ENCODE data around the gene CHRM1.
A peak's percentile ranks its signal among the peaks of the same experiment; 100 is the strongest.

Gene CHRM1

GRCh38 chr11:62925745-62926679, 4.8 kb upstream of the CHRM1 start:
- DNase-seq: no peak

GRCh38 chr11:62925308-62925707, 4.1 kb upstream of the CHRM1 start:
- no peak for DNase-seq

- peak; percentile 25 for DNase-seq
Measured at GRCh38 chr11:62923601-62924411, 2.6 kb upstream of the CHRM1 start.

- peak; percentile 41 for DNase-seq
Measured at GRCh38 chr11:62922653-62923431, 1.7 kb upstream of the CHRM1 start.

GRCh38 chr11:62922189-62922589, 1.0 kb upstream of the CHRM1 start:
- no peak for DNase-seq

GRCh38 chr11:62921573-62922188, 518 bp upstream of the CHRM1 start:
- DNase-seq: no peak

GRCh38 chr11:62919898-62920640, 1.1 kb downstream of the CHRM1 start:
- no peak for DNase-seq

- no peak for DNase-seq
Measured at GRCh38 chr11:62919476-62919875, 1.7 kb downstream of the CHRM1 start.

- no peak for DNase-seq
Measured at GRCh38 chr11:62918531-62918930, 2.6 kb downstream of the CHRM1 start.

GRCh38 chr11:62917906-62918502, 3.2 kb downstream of the CHRM1 start:
- no peak for DNase-seq

- no peak for DNase-seq
Measured at GRCh38 chr11:62914416-62914815, 6.7 kb downstream of the CHRM1 start.

- no peak for DNase-seq
Measured at GRCh38 chr11:62912268-62912667, 8.9 kb downstream of the CHRM1 start.

- DNase-seq: no peak
Measured at GRCh38 chr11:62911137-62912130, 9.7 kb downstream of the CHRM1 start.

- DNase-seq: no peak
Measured at GRCh38 chr11:62910141-62910882, 10.9 kb downstream of the CHRM1 start.

GRCh38 chr11:62909107-62909894, 11.9 kb downstream of the CHRM1 start:
- DNase-seq: no peak

GRCh38 chr11:62908468-62909072, 12.6 kb downstream of the CHRM1 start:
- DNase-seq: no peak

GRCh38 chr11:62905927-62906531, 15.1 kb downstream of the CHRM1 start:
- DNase-seq: peak; percentile 78

- DNase-seq: no peak
Measured at GRCh38 chr11:62905296-62905695, 15.9 kb downstream of the CHRM1 start.

Data from stimulated activated CD4-positive, alpha-beta T cell treated with anti-CD3 and anti-CD28 coated beads, Interleukin-4, amount 100 ng/mL, for 1 hour (primary cell).